ENCODE results near the gene SLC25A47.

SLC25A47 gene

DNA sequence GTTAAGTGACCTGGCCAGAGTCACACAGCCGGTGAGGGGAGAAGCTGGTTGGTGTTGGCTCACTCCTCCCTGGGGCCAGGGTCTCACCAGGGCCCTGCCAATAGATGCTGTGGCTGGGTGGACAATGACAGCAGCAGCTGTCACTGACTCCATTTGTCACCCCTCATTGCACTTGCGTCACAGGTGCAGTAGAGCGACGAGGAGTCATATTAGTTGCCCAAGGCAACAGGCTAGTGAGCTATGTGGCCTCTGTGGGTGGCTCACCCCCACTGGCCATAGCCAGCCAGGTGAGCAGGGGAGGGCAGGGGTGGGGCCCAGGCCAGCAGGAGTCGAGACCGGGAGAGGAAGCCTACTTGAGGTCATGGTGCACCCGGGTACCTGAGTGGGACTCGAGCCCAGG, 9.7 kb downstream of the SLC25A47 start:
- TF ChIP-seq, protein P1, sequence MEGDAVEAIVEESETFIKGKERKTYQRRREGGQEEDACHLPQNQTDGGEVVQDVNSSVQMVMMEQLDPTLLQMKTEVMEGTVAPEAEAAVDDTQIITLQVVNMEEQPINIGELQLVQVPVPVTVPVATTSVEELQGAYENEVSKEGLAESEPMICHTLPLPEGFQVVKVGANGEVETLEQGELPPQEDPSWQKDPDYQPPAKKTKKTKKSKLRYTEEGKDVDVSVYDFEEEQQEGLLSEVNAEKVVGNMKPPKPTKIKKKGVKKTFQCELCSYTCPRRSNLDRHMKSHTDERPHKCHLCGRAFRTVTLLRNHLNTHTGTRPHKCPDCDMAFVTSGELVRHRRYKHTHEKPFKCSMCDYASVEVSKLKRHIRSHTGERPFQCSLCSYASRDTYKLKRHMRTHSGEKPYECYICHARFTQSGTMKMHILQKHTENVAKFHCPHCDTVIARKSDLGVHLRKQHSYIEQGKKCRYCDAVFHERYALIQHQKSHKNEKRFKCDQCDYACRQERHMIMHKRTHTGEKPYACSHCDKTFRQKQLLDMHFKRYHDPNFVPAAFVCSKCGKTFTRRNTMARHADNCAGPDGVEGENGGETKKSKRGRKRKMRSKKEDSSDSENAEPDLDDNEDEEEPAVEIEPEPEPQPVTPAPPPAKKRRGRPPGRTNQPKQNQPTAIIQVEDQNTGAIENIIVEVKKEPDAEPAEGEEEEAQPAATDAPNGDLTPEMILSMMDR (IDR thresholded peaks at IDR 0.05), result no peak
- intact Hi-C loops (cut with DNase I; ENCODE audit: low total_unique reads), result no loop called here
- H3K4me3 ChIP-seq, result no peak overlapping the region
- no peaks in the 10 kb centered on the region for H3K27me3 ChIP-seq
- H3K27ac ChIP-seq, result no peak overlapping the region
- H3K9me3 ChIP-seq, result no peaks in the 10 kb centered on the region
- no peak for DNase-seq
- no peaks in the 10 kb centered on the region for H3K4me1 ChIP-seq
- peaks cover 23 to 39% (median 37%) of the 10 kb centered on the region in 3 donors for H3K36me3 ChIP-seq

DNA sequence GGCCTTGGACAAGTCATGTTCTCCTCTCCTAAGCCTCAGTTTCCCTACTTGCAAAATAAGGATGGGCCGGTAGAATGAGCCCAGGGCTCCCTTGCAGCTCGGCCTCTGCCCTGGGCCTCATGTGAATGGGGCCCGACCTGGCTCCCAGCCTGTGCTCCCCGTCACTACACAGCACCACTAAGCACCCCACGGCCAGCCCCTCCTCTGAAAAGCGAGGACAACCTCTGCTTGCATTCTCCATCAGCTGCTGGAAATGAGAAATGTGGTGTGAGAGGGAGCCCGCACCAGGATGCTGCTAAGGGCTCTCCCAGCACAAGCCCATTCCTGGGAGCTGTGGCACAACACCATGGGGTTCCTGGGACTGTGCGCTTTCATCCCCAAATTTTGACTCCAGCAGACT, 10.2 kb downstream of the SLC25A47 start:
- Histone ChIP-seq H3K4me1 (no peaks in the 10 kb centered on the region), H3K9me3 (no peaks in the 10 kb centered on the region), H3K36me3 (peaks cover 25 to 44% (median 41%) of the 10 kb centered on the region in 3 donors), H3K27me3 (no peaks in the 10 kb centered on the region), H3K27ac (no peak overlapping the region), H3K4me3 (no peak overlapping the region)
- intact Hi-C loops (cut with DNase I; ENCODE audit: low total_unique reads), result no loop called here
- DNase-seq, result no peak
- TF ChIP-seq, protein P1 (IDR thresholded peaks at IDR 0.05), result no peak

DNA sequence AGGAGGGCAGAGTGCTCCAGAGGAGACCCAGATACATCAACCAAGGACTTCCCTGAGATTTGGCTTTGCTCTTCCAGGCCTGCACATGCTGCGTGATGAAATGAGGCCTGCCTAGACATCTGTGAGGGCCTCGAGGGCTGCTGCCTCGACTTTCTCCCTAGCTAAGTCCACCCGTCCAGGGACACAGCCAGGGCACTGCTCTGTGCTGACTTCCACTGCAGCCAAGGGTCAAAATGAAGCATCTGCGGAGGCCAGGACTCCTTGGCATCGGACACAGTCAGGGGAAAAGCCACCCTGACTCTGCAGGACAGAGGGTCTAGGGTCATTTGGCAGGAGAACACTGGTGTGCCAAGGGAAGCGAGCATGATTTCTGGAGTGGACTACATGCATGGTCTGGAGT, 10.7 kb downstream of the SLC25A47 start:
- intact Hi-C loops (cut with DNase I; ENCODE audit: low total_unique reads), result no loop called here
- peaks cover 25 to 45% (median 41%) of the 10 kb centered on the region in 3 donors for H3K36me3 ChIP-seq
- H3K9me3 ChIP-seq, result no peaks in the 10 kb centered on the region
- TF ChIP-seq, protein P1 (IDR thresholded peaks at IDR 0.05), result no peak
- no peak overlapping the region for H3K27ac ChIP-seq
- H3K4me3 ChIP-seq, result no peak overlapping the region
- no peak for DNase-seq
- H3K4me1 ChIP-seq, result no peaks in the 10 kb centered on the region
- H3K27me3 ChIP-seq, result no peaks in the 10 kb centered on the region

DNA sequence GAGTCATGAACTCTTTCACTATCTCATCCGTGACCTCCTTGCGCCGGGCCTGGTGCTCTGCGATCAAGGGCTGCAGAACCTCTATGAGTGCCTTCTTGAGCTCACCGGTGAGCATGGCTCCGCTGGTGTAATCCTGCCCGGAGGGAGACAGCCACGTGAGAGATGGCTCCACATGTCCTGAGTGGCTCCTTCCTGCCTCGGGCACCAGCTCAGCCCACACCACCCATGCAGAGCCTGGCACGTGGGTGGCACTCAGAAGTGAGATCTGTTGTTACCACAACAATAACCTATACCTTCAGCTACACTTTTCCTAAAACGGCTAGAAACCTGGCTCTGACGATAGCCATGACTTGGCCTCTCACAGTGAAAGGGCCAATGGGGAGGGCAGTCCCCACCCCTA, 11.8 kb downstream of the SLC25A47 start:
- DNase-seq, result peak in 1 of 2 donors; percentile 55
- TF ChIP-seq, protein P1 (IDR thresholded peaks at IDR 0.05), result no peak
- Histone ChIP-seq H3K27ac (no peak overlapping the region), H3K4me3 (no peak overlapping the region), H3K36me3 (peaks cover 25 to 47% (median 43%) of the 10 kb centered on the region in 3 donors), H3K9me3 (no peaks in the 10 kb centered on the region), H3K4me1 (no peaks in the 10 kb centered on the region), H3K27me3 (no peaks in the 10 kb centered on the region)
- intact Hi-C loops (cut with DNase I; ENCODE audit: low total_unique reads), result no loop called here

DNA sequence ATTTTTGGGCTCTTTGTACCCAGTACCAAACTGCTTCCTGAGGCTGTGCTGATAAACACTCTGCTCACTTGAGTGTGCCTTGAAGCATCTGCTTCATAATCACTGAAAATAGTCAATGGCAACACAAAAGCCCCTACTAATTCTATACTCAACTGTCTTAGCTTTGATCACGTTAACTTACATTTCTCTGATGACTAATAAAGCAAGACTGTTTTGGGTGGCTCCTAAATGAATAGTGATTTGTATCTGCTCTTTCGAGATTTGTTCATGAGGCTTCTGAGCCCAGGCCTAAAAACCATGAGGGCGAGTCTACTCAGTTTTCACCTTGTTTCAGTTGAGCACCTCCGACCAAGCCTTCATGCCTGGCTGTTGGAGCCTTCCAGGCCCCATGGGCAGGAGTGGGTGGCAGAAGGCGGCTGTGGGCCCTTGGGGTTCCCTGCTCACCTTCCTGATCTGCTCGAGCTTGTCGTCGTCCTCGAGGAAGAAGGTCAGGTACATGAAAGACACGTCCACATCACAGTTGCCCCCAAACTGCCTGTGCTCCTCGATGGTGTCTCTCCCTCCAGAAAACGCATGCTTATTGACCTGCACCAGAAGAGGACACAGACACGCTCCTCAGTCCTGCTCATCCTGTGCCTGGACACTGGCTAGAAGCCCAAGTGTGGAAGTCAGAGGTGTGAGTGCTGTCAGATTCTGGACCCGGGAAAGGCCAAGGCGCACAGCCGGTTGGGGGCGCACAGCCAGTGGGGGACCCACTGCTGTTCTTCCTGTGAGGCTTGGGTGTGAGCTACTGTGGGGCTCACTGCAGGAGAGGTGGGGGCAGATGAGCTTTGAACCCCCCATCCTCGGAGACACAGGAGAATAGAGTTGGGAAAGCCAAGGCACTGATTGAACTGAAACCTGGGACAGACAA, 13.7 kb downstream of the SLC25A47 start:
- H3K27me3 ChIP-seq, result no peaks in the 10 kb centered on the region
- peaks cover 0 to 16% (median 10%) of the 10 kb centered on the region in 4 donors for H3K4me1 ChIP-seq
- peaks cover 25 to 54% (median 49%) of the 10 kb centered on the region in 3 donors for H3K36me3 ChIP-seq
- TF ChIP-seq, protein P1 (IDR thresholded peaks at IDR 0.05), result no peak
- peak; percentile 5 to 49 for DNase-seq
- intact Hi-C loops (cut with DNase I; ENCODE audit: low total_unique reads), result no loop called here
- no peak overlapping the region for H3K27ac ChIP-seq
- no peak overlapping the region for H3K4me3 ChIP-seq
- H3K9me3 ChIP-seq, result no peaks in the 10 kb centered on the region
